ENCODE results near the gene CFAP77.

CFAP77 gene

GRCh38 chr9:132507670-132508469, 97.9 kb downstream of the CFAP77 start:
- H3K4me3 ChIP-seq (ENCODE audit: low read depth, low read length) = no peak overlapping the region
- TF ChIP-seq, protein P1, sequence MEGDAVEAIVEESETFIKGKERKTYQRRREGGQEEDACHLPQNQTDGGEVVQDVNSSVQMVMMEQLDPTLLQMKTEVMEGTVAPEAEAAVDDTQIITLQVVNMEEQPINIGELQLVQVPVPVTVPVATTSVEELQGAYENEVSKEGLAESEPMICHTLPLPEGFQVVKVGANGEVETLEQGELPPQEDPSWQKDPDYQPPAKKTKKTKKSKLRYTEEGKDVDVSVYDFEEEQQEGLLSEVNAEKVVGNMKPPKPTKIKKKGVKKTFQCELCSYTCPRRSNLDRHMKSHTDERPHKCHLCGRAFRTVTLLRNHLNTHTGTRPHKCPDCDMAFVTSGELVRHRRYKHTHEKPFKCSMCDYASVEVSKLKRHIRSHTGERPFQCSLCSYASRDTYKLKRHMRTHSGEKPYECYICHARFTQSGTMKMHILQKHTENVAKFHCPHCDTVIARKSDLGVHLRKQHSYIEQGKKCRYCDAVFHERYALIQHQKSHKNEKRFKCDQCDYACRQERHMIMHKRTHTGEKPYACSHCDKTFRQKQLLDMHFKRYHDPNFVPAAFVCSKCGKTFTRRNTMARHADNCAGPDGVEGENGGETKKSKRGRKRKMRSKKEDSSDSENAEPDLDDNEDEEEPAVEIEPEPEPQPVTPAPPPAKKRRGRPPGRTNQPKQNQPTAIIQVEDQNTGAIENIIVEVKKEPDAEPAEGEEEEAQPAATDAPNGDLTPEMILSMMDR (IDR thresholded peaks at IDR 0.05; ENCODE audit: borderline replicate concordance, insufficient read depth, low read depth, low read length) = peak; percentile 80

- TF ChIP-seq, protein P1 (IDR thresholded peaks at IDR 0.05; ENCODE audit: borderline replicate concordance, insufficient read depth, low read depth, low read length) = no peak
- no peak overlapping the region for H3K4me3 ChIP-seq (ENCODE audit: low read depth, low read length)
Observed at GRCh38 chr9:132509928-132510874, 100.2 kb downstream of the CFAP77 start.

DNA sequence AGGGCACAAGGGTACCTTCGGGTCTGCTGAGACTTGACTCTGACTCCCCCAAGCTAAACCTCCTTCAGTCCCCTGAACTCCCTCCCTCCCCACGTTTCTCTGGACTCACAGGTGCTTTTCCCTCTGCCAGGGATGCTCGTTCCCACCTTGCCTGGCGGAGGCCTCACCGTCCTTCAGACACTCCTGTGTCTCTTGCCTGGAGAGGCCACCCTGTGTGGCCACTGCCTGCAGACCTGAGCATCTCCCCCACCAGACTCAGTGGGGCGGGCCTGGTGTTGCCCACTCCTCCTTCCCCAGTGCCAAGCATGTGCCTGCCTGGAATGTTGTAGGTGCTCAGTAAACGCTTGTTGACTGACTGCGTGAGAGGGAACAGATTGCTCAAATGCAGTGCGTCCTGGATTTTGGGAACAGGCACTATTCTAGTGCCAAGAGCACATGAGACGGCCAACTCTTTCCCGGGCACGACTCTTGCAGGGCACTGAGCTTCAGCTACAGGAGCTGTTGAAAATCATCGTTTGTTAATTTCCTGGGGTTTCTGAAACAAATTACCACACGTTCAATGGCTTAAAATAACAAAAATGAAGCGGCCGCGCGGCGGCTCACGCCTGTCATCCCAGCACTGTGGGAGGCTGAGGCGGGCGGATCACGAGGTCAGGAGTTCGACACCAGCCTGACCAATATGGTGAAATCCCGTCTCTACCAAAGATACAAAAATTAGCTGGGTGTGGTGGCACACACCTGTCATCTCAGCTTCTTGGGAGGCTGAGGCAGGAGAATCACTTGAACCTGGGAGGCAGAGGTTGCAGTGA, 101.4 kb downstream of the CFAP77 start:
- TF ChIP-seq, protein P1 (IDR thresholded peaks at IDR 0.05; ENCODE audit: borderline replicate concordance, insufficient read depth, low read depth, low read length) = no peak
- H3K4me3 ChIP-seq (ENCODE audit: low read depth, low read length) = no peak overlapping the region

- TF ChIP-seq, protein P1 (IDR thresholded peaks at IDR 0.05; ENCODE audit: borderline replicate concordance, insufficient read depth, low read depth, low read length) = no peak
- no peak overlapping the region for H3K4me3 ChIP-seq (ENCODE audit: low read depth, low read length)
Observed at GRCh38 chr9:132513416-132513815, 103.4 kb downstream of the CFAP77 start.

GRCh38 chr9:132514011-132514744, 104.2 kb downstream of the CFAP77 start:
- no peak overlapping the region for H3K4me3 ChIP-seq (ENCODE audit: low read depth, low read length)
- TF ChIP-seq, protein P1 (IDR thresholded peaks at IDR 0.05; ENCODE audit: borderline replicate concordance, insufficient read depth, low read depth, low read length) = no peak

GRCh38 chr9:132514821-132515220, 104.8 kb downstream of the CFAP77 start:
- TF ChIP-seq, protein P1 (IDR thresholded peaks at IDR 0.05; ENCODE audit: borderline replicate concordance, insufficient read depth, low read depth, low read length) = no peak
- no peak overlapping the region for H3K4me3 ChIP-seq (ENCODE audit: low read depth, low read length)

Data from GM12875 (cell line).